CD14-positive monocyte (primary cell): ENCODE data around the gene SECISBP2L. TPM values are rescaled to one million over a fixed set of nuclear protein-coding genes. Genes with fewer than 3 reads are reported as not detected.

Experiments used
- DNase-seq, 3 donors: peaks; one replicate each; pipeline ENCODE4 v3.0.0-alpha.2; 2011 to 2022
- H2AFZ ChIP-seq: 2 replicates; pipeline ENCODE4 v1.6.0; 2012; ENCODE audit warnings: mild to moderate bottlenecking, low read depth, low read length, inconsistent platforms; ENCODE audit not compliant: insufficient read depth, poor library complexity, severe bottlenecking
- H3K27ac ChIP-seq, 2 donors: 1 replicate in 1 of 2; 2 replicates in 1 of 2; pipeline ENCODE4 v1.5.1; 2012 to 2013; ENCODE audit warnings: low read length in 2 of 2, control low read depth in 1 of 2, inconsistent platforms in 1 of 2, low read depth in 1 of 2, mild to moderate bottlenecking in 1 of 2
- H3K27me3 ChIP-seq, 2 donors: one replicate each; pipeline versions ENCODE4 v1.6.0 to v1.6.1; 2011 to 2013; ENCODE audit warnings: low read length in 2 of 2; ENCODE audit not compliant: control insufficient read depth in 2 of 2, insufficient read depth in 2 of 2
- H3K36me3 ChIP-seq, 2 donors: replicated peaks in 1 of 2; 1 replicate in 1 of 2; 2 replicates in 1 of 2; pipeline versions ENCODE4 v1.5.1 to v1.6.1; 2012 to 2013; ENCODE audit warnings: low read length in 2 of 2, control low read depth in 1 of 2, inconsistent platforms in 1 of 2, mild to moderate bottlenecking in 1 of 2; ENCODE audit not compliant: insufficient read depth in 2 of 2, control insufficient read depth in 1 of 2
- H3K4me1 ChIP-seq, 2 donors: 1 replicate in 1 of 2; 2 replicates in 1 of 2; pipeline versions ENCODE4 v1.5.1 to v1.6.1; 2012 to 2013; ENCODE audit warnings: low read length in 2 of 2, control low read depth in 1 of 2, inconsistent platforms in 1 of 2, mild to moderate bottlenecking in 1 of 2, moderate library complexity in 1 of 2; ENCODE audit not compliant: insufficient read depth in 2 of 2, control insufficient read depth in 1 of 2
- H3K4me2 ChIP-seq: replicated peaks from 2 replicates; pipeline ENCODE3; 2012; ENCODE audit warnings: low read length, moderate library complexity, mild to moderate bottlenecking; ENCODE audit not compliant: poor library complexity, severe bottlenecking; ENCODE audit errors: extremely low read depth
- H3K4me3 ChIP-seq, 3 experiments: fragments of 200-600 bp in 1 of 3; sonication (generic) in 1 of 3; replicated peaks in 1 of 3; 1 replicate in 2 of 3; 2 replicates in 1 of 3; pipeline ENCODE4 v1.5.1; 2011 to 2013; ENCODE audit warnings: low read length in 3 of 3, mild to moderate bottlenecking in 3 of 3, control low read depth in 2 of 3, low read depth in 2 of 3, inconsistent platforms in 1 of 3, moderate library complexity in 1 of 3
- H3K79me2 ChIP-seq: 2 replicates; pipeline ENCODE4 v1.6.0; 2012; ENCODE audit warnings: mild to moderate bottlenecking, control low read depth, inconsistent platforms, low read length, moderate library complexity; ENCODE audit not compliant: insufficient read depth
- H3K9ac ChIP-seq: 2 replicates; pipeline ENCODE4 v1.6.0; 2017; ENCODE audit warnings: low read length, mild to moderate bottlenecking; ENCODE audit not compliant: insufficient read depth, poor library complexity, severe bottlenecking
- H3K9me3 ChIP-seq, 2 donors: replicated peaks in 1 of 2; 1 replicate in 1 of 2; 2 replicates in 1 of 2; pipeline versions ENCODE4 v1.5.1 to v1.6.1; 2012 to 2013; ENCODE audit warnings: low read length in 2 of 2, control low read depth in 1 of 2; ENCODE audit not compliant: control insufficient read depth in 1 of 2, insufficient read depth in 1 of 2
- H4K20me1 ChIP-seq: 2 replicates; pipeline ENCODE4 v1.6.0; 2012; ENCODE audit warnings: mild to moderate bottlenecking, low read length, control low read depth, moderate library complexity; ENCODE audit not compliant: insufficient read depth
- H3K27ac Mint-ChIP-seq, 7 donors: one replicate each; pipeline ENCODE4 v1.8.0; 2020; ENCODE audit warnings: mild to moderate bottlenecking in 7 of 7, mixed read lengths in 7 of 7, moderate library complexity in 6 of 7, inconsistent platforms in 2 of 7
- H3K27me3 Mint-ChIP-seq, 3 donors: one replicate each; pipeline ENCODE4 v1.8.0; 2021 to 2022; ENCODE audit warnings: low read depth in 3 of 3, mild to moderate bottlenecking in 3 of 3, mixed read lengths in 3 of 3, moderate library complexity in 3 of 3, inconsistent platforms in 1 of 3
- H3K36me3 Mint-ChIP-seq, 2 donors: one replicate each; pipeline ENCODE4 v1.8.0; 2020; ENCODE audit warnings: mixed read lengths in 2 of 2, inconsistent platforms in 1 of 2, mild to moderate bottlenecking in 1 of 2
- H3K4me1 Mint-ChIP-seq: one replicate; pipeline ENCODE4 v1.8.0; 2020; ENCODE audit warnings: mild to moderate bottlenecking, mixed read lengths
- H3K4me3 Mint-ChIP-seq, 2 donors: one replicate each; pipeline ENCODE4 v1.8.0; 2020; ENCODE audit warnings: mild to moderate bottlenecking in 2 of 2, mixed read lengths in 2 of 2, moderate library complexity in 1 of 2
- H3K9me3 Mint-ChIP-seq, 7 donors: one replicate each; pipeline ENCODE4 v1.8.0; 2020 to 2022; ENCODE audit warnings: mixed read lengths in 7 of 7, mild to moderate bottlenecking in 6 of 7, moderate library complexity in 6 of 7, inconsistent platforms in 2 of 7
- CTCF ChIP-seq: fragments of 200-600 bp; IDR thresholded peaks from one replicate; pipeline ENCODE4 v1.8.0; 2022; ENCODE audit warnings: antibody characterized with exemption, mild to moderate bottlenecking
- WGBS: methylation state at CpG from one replicate; pipeline ENCODE4 v1.1.5; 2013; ENCODE audit warnings: missing lambda C conversion rate; ENCODE audit not compliant: insufficient coverage; 5-methylcytosine and 5-hydroxymethylcytosine counted together
- intact Hi-C, 2 donors: fragments of 100-400 bp; cut with micrococcal nuclease; formaldehyde crosslinking; loops; one replicate each; pipeline versions ENCODE4 v1.15.0 to v1.15.1; 2023
- polyA plus RNA-seq, 3 donors: library from polyadenylated mRNA; depleted of rRNA in 1 of 3; unstranded in 2 of 3; stranded (reverse) in 1 of 3; fragments of 300-500 nt in 2 of 3; fragments of >200 nt in 1 of 3; fragmentation: Illumina TruSeq in 2 of 3; gene quantifications; 1 replicate in 2 of 3; 2 replicates in 1 of 3; pipeline ENCODE4 v1.2.3, GENCODE V29; 2012 to 2021

Gene SECISBP2L
- polyA plus RNA-seq, 3 donors = 5.0 to 19.8 (median 9.5) TPM

- Mint-ChIP-seq H3K4me1 (peaks cover 4% of the 10 kb centered on the region), H3K36me3 (peaks cover 29 to 31% of the 10 kb centered on the region in 2 donors), H3K27ac (no peak overlapping the region), H3K9me3 (peaks cover 0 to 4% (median 0%) of the 10 kb centered on the region in 7 donors), H3K27me3 (no peaks in the 10 kb centered on the region), H3K4me3 (no peak overlapping the region)
- Histone ChIP-seq H3K9me3 (no peaks in the 10 kb centered on the region), H3K4me1 (no peaks in the 10 kb centered on the region), H3K4me3 (no peak overlapping the region), H3K36me3 (peaks cover 18 to 40% of the 10 kb centered on the region in 2 donors), H3K4me2 (no peak overlapping the region), H3K27me3 (no peaks in the 10 kb centered on the region), H3K79me2 (peaks cover 22% of the 10 kb centered on the region), H3K9ac (no peak overlapping the region), H2AFZ (no peak overlapping the region), H3K27ac (no peak overlapping the region), H4K20me1 (peaks cover 25% of the 10 kb centered on the region)
- intact Hi-C loops = no loop called here
- 100% methylated on average over 1 of the region's 2 CpGs for WGBS
- no peak for DNase-seq
- TF ChIP-seq CTCF = no peak
Measured at GRCh38 chr15:49035825-49036224, 10.4 kb downstream of the SECISBP2L start.

GRCh38 chr15:49032601-49033145 lies 13.6 kb downstream of the SECISBP2L start:
- intact Hi-C loops = no loop called here
- H3K4me2 ChIP-seq = no peak overlapping the region
- H3K79me2 ChIP-seq = peaks cover 7% of the 10 kb centered on the region
- Mint-ChIP-seq H3K4me1 (peaks cover 2% of the 10 kb centered on the region), H3K27me3 (no peaks in the 10 kb centered on the region), H3K9me3 (no peaks in the 10 kb centered on the region), H3K27ac (no peak overlapping the region), H3K4me3 (no peak overlapping the region), H3K36me3 (peaks cover 50 to 51% of the 10 kb centered on the region in 2 donors)
- no peak for TF ChIP-seq CTCF
- H3K27me3 ChIP-seq = no peaks in the 10 kb centered on the region
- H3K27ac ChIP-seq = no peak overlapping the region
- H3K9ac ChIP-seq = no peak overlapping the region
- H3K36me3 ChIP-seq = peaks cover 27 to 68% of the 10 kb centered on the region in 2 donors
- peaks cover 5% of the 10 kb centered on the region for H4K20me1 ChIP-seq
- no peak overlapping the region for H2AFZ ChIP-seq
- no peak for DNase-seq
- 100% methylated on average over 1 of the region's 5 CpGs for WGBS
- no peaks in the 10 kb centered on the region for H3K9me3 ChIP-seq
- no peaks in the 10 kb centered on the region for H3K4me1 ChIP-seq
- H3K4me3 ChIP-seq = no peak overlapping the region
